Tongue (tissue), 2 donors: ENCODE measurements around the gene ARL10. TPM values are rescaled to one million over a fixed set of nuclear protein-coding genes. Genes with fewer than 3 reads are reported as not detected.
A peak's percentile ranks its signal among the peaks of the same experiment; 100 is the strongest.

Experiments used
- small RNA-seq: library from RNA; depleted of rRNA; stranded (forward); fragments of <200 nt; gene quantifications from one replicate; pipeline ENCODE3, GENCODE V24; 2014; ENCODE audit warnings: low replicate concordance
- total RNA-seq: library from RNA; depleted of rRNA; stranded (reverse); fragments of >200 nt; gene quantifications from one replicate; pipeline ENCODE4 v1.2.3, GENCODE V29; 2014

The ARL10 gene
- total RNA-seq, 1 donor from 2014 or later = 10.6 TPM

Small RNA genes lying within 50 kb of the gene (small RNA-seq; reads per million reads assigned to genes)
- 1.8 reads per million, percentile 89 among the genes with 10 or more reads in this experiment for gene MIR1271

Other genes starting within 250 kb of the ARL10 start
- 6.8 TPM for gene SIMC1, start 127.1 kb upstream of the ARL10 start, total RNA-seq
- 31.7 TPM for gene KIAA1191, start 3.7 kb upstream of the ARL10 start, total RNA-seq
- 4.6 TPM for gene NOP16, start 23.1 kb downstream of the ARL10 start, total RNA-seq
- gene HIGD2A, start 23.3 kb downstream of the ARL10 start, total RNA-seq = 90.5 TPM
- 84.7 TPM for gene CLTB, start 51.1 kb downstream of the ARL10 start, total RNA-seq
- 24.2 TPM for gene FAF2, start 82.9 kb downstream of the ARL10 start, total RNA-seq
- 12.3 TPM for gene RNF44, start 171.9 kb downstream of the ARL10 start, total RNA-seq
- not detected for gene CDHR2, start 183.9 kb downstream of the ARL10 start, total RNA-seq
- 0.72 TPM for gene GPRIN1, start 244.7 kb downstream of the ARL10 start, total RNA-seq